Liver (tissue), 9 donors: ENCODE measurements around the gene PLA2G2F. TPM values are rescaled to one million over a fixed set of nuclear protein-coding genes. Genes with fewer than 3 reads are reported as not detected.

Experiments used
- DNase-seq: peaks from one replicate; pipeline ENCODE4 v3.0.0-alpha.2; 2017; ENCODE audit warnings: low spot score
- H3K27ac ChIP-seq, 2 donors: one replicate each; pipeline ENCODE4 v1.7.0; 2013; ENCODE audit warnings: inconsistent platforms in 2 of 2, low read length in 2 of 2, control low read depth in 1 of 2, low read depth in 1 of 2, mild to moderate bottlenecking in 1 of 2
- H3K27me3 ChIP-seq, 4 donors: one replicate each; pipeline versions ENCODE4 v1.6.1 to v1.7.0; 2013; ENCODE audit warnings: low read length in 3 of 4, inconsistent platforms in 1 of 4, mild to moderate bottlenecking in 1 of 4, moderate library complexity in 1 of 4; ENCODE audit not compliant: control insufficient read depth in 4 of 4, insufficient read depth in 4 of 4
- H3K36me3 ChIP-seq, 4 donors: one replicate each; pipeline versions ENCODE4 v1.6.1 to v1.7.0; 2013; ENCODE audit warnings: low read length in 3 of 4, mild to moderate bottlenecking in 3 of 4, low read depth in 1 of 4, moderate library complexity in 1 of 4; ENCODE audit not compliant: control insufficient read depth in 4 of 4, insufficient read depth in 3 of 4
- H3K4me1 ChIP-seq, 4 donors: one replicate each; pipeline versions ENCODE4 v1.6.1 to v1.7.0; 2013; ENCODE audit warnings: low read length in 3 of 4, mild to moderate bottlenecking in 3 of 4, moderate library complexity in 1 of 4; ENCODE audit not compliant: control insufficient read depth in 4 of 4, insufficient read depth in 4 of 4
- H3K4me3 ChIP-seq, 3 donors: one replicate each; pipeline versions ENCODE4 v1.6.1 to v1.7.0; 2013; ENCODE audit warnings: low read length in 3 of 3, control low read depth in 1 of 3, low read depth in 1 of 3, mild to moderate bottlenecking in 1 of 3
- H3K9ac ChIP-seq, 2 donors: one replicate each; pipeline ENCODE4 v1.7.0; 2013; ENCODE audit warnings: low read length in 2 of 2, mild to moderate bottlenecking in 2 of 2, moderate library complexity in 2 of 2, control low read depth in 1 of 2, low read depth in 1 of 2
- H3K9me3 ChIP-seq, 4 donors: one replicate each; pipeline versions ENCODE4 v1.6.1 to v1.7.0; 2013; ENCODE audit warnings: low read length in 3 of 4; ENCODE audit not compliant: control insufficient read depth in 4 of 4
- ATF3 ChIP-seq: IDR thresholded peaks from 2 replicates; pipeline ENCODE4 v1.6.1; 2016; ENCODE audit warnings: antibody characterized with exemption
- CTCF ChIP-seq: fragments of 150-350 bp; IDR thresholded peaks from 2 replicates; pipeline ENCODE4 v1.5.1; 2017; ENCODE audit warnings: improper control_type of control experiment, low read depth, low read length; ENCODE audit not compliant: missing input control
- EGR1 ChIP-seq, 2 donors: IDR thresholded peaks; 2 replicates each; pipeline ENCODE4 v1.6.1; 2016 to 2018; ENCODE audit warnings: antibody characterized with exemption in 2 of 2, low read depth in 2 of 2
- FOXA1 ChIP-seq: IDR thresholded peaks from 2 replicates; pipeline ENCODE4 v1.6.1; 2016; ENCODE audit warnings: antibody characterized with exemption
- FOXA2 ChIP-seq: IDR thresholded peaks from 2 replicates; pipeline ENCODE4 v1.6.1; 2016; ENCODE audit warnings: antibody characterized with exemption
- GABPA ChIP-seq, 2 donors: IDR thresholded peaks in 1 of 2; conservative IDR thresholded peaks in 1 of 2; 2 replicates each; pipeline ENCODE4 v1.6.1; 2016; ENCODE audit warnings: antibody characterized with exemption in 2 of 2, mild to moderate bottlenecking in 1 of 2, moderate library complexity in 1 of 2
- HNF4A ChIP-seq, 2 donors: conservative IDR thresholded peaks; 2 replicates each; pipeline ENCODE4 v1.6.1; 2016; ENCODE audit warnings: antibody characterized with exemption in 2 of 2, mild to moderate bottlenecking in 2 of 2
- MAX ChIP-seq: IDR thresholded peaks from 2 replicates; pipeline ENCODE4 v1.6.1; 2016; ENCODE audit warnings: antibody characterized with exemption
- NR2F2 ChIP-seq: IDR thresholded peaks from 2 replicates; pipeline ENCODE4 v1.6.1; 2016; ENCODE audit warnings: antibody characterized with exemption
- REST ChIP-seq: IDR thresholded peaks from 2 replicates; pipeline ENCODE4 v1.6.1; 2016; ENCODE audit warnings: antibody characterized with exemption, mild to moderate bottlenecking
- RXRA ChIP-seq, 2 donors: IDR thresholded peaks; 2 replicates each; pipeline ENCODE4 v1.6.1; 2017 to 2018; ENCODE audit warnings: antibody characterized with exemption in 2 of 2, mild to moderate bottlenecking in 1 of 2
- SP1 ChIP-seq: IDR thresholded peaks from 2 replicates; pipeline ENCODE4 v1.6.1; 2018; ENCODE audit warnings: antibody characterized with exemption, mild to moderate bottlenecking
- TAF1 ChIP-seq: conservative IDR thresholded peaks from 2 replicates; pipeline ENCODE4 v1.6.1; 2016; ENCODE audit warnings: antibody characterized with exemption, mild to moderate bottlenecking
- ZBTB33 ChIP-seq: IDR thresholded peaks from 2 replicates; pipeline ENCODE4 v1.6.1; 2016; ENCODE audit warnings: antibody characterized with exemption
- WGBS: extraction: QIAGEN DNeasy Blood & Tissue Kit; methylation state at CpG from one replicate; pipeline ENCODE4 v1.1.7; 2013; 5-methylcytosine and 5-hydroxymethylcytosine counted together
- polyA plus RNA-seq, 2 donors: library from polyadenylated mRNA; stranded (reverse) in 1 of 2; unstranded in 1 of 2; fragments of 200-250 nt in 1 of 2; fragments of >200 nt in 1 of 2; fragmentation: Nextera tagmentation in 1 of 2; extraction: Ambion mirVana in 1 of 2; gene quantifications; one replicate each; pipeline versions ENCODE4 v1.2.1 to v1.2.3, GENCODE V29; 2013 to 2015
- total RNA-seq, 2 donors: library from RNA; depleted of rRNA; stranded (reverse); fragments of >200 nt; gene quantifications; one replicate each; pipeline ENCODE4 v1.2.3, GENCODE V29; 2014
- donor health status: healthy.
- donor health status: healthy.
- donor health status: healthy.
- donor health status: healthy.
- donor health status: healthy.

The PLA2G2F gene
- total and polyA plus RNA-seq, 4 donors: under 0.01 TPM; not detected in 3

GRCh38 chr1:20190256-20191160, 51.4 kb downstream of the PLA2G2F start:
- H3K27ac ChIP-seq: no peak overlapping the region
- TF ChIP-seq HNF4A (conservative IDR thresholded peaks at IDR 0.05) (no peak), ATF3 (no peak), REST (no peak), TAF1 (no peak), MAX (no peak), FOXA1 (no peak), NR2F2 (no peak), GABPA (IDR thresholded peaks at IDR 0.05 in 1 of 2, conservative IDR thresholded peaks at IDR 0.05 in 1 of 2) (no peak), ZBTB33 (no peak), CTCF (no peak), FOXA2 (no peak), RXRA (IDR thresholded peaks at IDR 0.05) (no peak), EGR1 (IDR thresholded peaks at IDR 0.05; ENCODE audit: low read depth in 2 of 2) (no peak), SP1 (no peak)
- H3K4me3 ChIP-seq: no peak overlapping the region
- no peaks in the 10 kb centered on the region for H3K27me3 ChIP-seq
- no peaks in the 10 kb centered on the region for H3K9me3 ChIP-seq
- H3K9ac ChIP-seq: no peak overlapping the region
- DNase-seq: no peak
- H3K4me1 ChIP-seq: peaks cover 2 to 28% (median 22%) of the 10 kb centered on the region in 4 donors
- H3K36me3 ChIP-seq: no peaks in the 10 kb centered on the region
- WGBS: 95% methylated on average over 19 of the region's 19 CpGs
